ENCODE measurements around the gene DIAPH3.

The DIAPH3 gene

GRCh38 chr13:59659981-59660380 lies 503.7 kb downstream of the DIAPH3 start:
- DNase-seq: no peak

- no peak for DNase-seq
Measured at GRCh38 chr13:59658738-59659330, 504.9 kb downstream of the DIAPH3 start.

- DNase-seq: no peak
Measured at GRCh38 chr13:59658027-59658737, 505.5 kb downstream of the DIAPH3 start.

GRCh38 chr13:59653916-59654315 lies 509.8 kb downstream of the DIAPH3 start:
- DNase-seq: no peak

- DNase-seq: no peak
Measured at GRCh38 chr13:59651479-59651878, 512.2 kb downstream of the DIAPH3 start.

GRCh38 chr13:59643906-59644626 lies 519.7 kb downstream of the DIAPH3 start:
- DNase-seq: no peak

GRCh38 chr13:59643364-59643841 lies 520.3 kb downstream of the DIAPH3 start:
- no peak for DNase-seq

GRCh38 chr13:59641817-59642216 lies 521.9 kb downstream of the DIAPH3 start:
- no peak for DNase-seq

GRCh38 chr13:59641261-59641660 lies 522.5 kb downstream of the DIAPH3 start:
- no peak for DNase-seq

GRCh38 chr13:59638404-59638803 lies 525.3 kb downstream of the DIAPH3 start:
- no peak for DNase-seq

- no peak for DNase-seq
Measured at GRCh38 chr13:59635589-59635988, 528.1 kb downstream of the DIAPH3 start.

- no peak for DNase-seq
Measured at GRCh38 chr13:59633290-59633689, 530.4 kb downstream of the DIAPH3 start.

GRCh38 chr13:59631271-59631670 lies 532.5 kb downstream of the DIAPH3 start:
- no peak for DNase-seq

GRCh38 chr13:59625111-59625510 lies 538.6 kb downstream of the DIAPH3 start:
- DNase-seq: no peak

- no peak for DNase-seq
Measured at GRCh38 chr13:59623206-59623915, 540.4 kb downstream of the DIAPH3 start.

GRCh38 chr13:59621773-59622172 lies 542.0 kb downstream of the DIAPH3 start:
- no peak for DNase-seq
